Amniotic epithelial cell (primary cell): ENCODE results near the gene MSI2.
A peak's percentile ranks its signal among the peaks of the same experiment; 100 is the strongest.

Experiments
- DNase-seq: peaks from one replicate; pipeline ENCODE4 v3.0.0-alpha.2; 2010; ENCODE audit warnings: low read depth

The MSI2 gene

GRCh38 chr17:57579245-57579644, 322.9 kb downstream of the MSI2 start:
- DNase-seq = no peak

- DNase-seq = no peak
These were observed 323.9 kb downstream of the MSI2 start for GRCh38 chr17:57580055-57580739.

- no peak for DNase-seq
These were observed 326.8 kb downstream of the MSI2 start for GRCh38 chr17:57582881-57583756.

- no peak for DNase-seq
These were observed 327.8 kb downstream of the MSI2 start for GRCh38 chr17:57584050-57584551.

GRCh38 chr17:57585341-57586195, 329.2 kb downstream of the MSI2 start:
- DNase-seq = no peak

GRCh38 chr17:57586196-57586740, 329.9 kb downstream of the MSI2 start:
- DNase-seq = no peak

GRCh38 chr17:57586742-57587141, 330.4 kb downstream of the MSI2 start:
- no peak for DNase-seq

GRCh38 chr17:57587193-57587969, 331.1 kb downstream of the MSI2 start:
- DNase-seq = no peak

GRCh38 chr17:57588086-57588485, 331.8 kb downstream of the MSI2 start:
- DNase-seq = peak; percentile 21

GRCh38 chr17:57589151-57590034, 333.1 kb downstream of the MSI2 start:
- peak; percentile 41 for DNase-seq

- DNase-seq = no peak
These were observed 337.6 kb downstream of the MSI2 start for GRCh38 chr17:57593739-57594462.

- DNase-seq = no peak
These were observed 338.4 kb downstream of the MSI2 start for GRCh38 chr17:57594767-57595166.

- DNase-seq = no peak
These were observed 339.1 kb downstream of the MSI2 start for GRCh38 chr17:57595426-57595825.

GRCh38 chr17:57595947-57596695, 339.8 kb downstream of the MSI2 start:
- no peak for DNase-seq

- DNase-seq = no peak
These were observed 340.8 kb downstream of the MSI2 start for GRCh38 chr17:57597101-57597500.

- peak; percentile 73 for DNase-seq
These were observed 341.5 kb downstream of the MSI2 start for GRCh38 chr17:57597531-57598453.

GRCh38 chr17:57599271-57600045, 343.1 kb downstream of the MSI2 start:
- no peak for DNase-seq
